Stimulated activated memory B cell treated with anti-CD40 and anti-IgM and Interleukin-4, amounts not matched to agents 10 μg/mL and 1 μg/mL and 100 μg/mL, for 72 hours (primary cell): ENCODE results near the gene ANTXRL.
"Not testable (repeated sequence)": the region's sequence is repeated elsewhere in the genome, so short reads cannot be mapped to it uniquely, and the experiment has no call there.

Experiments used
- ATAC-seq: fragments of 150-1000 bp; cut with Tn5 transposase; 2 replicates; pipeline ENCODE4 v1.10.0; 2021
- H3K27ac Mint-ChIP-seq: one replicate; pipeline ENCODE4 v1.8.0; 2022; ENCODE audit warnings: mild to moderate bottlenecking, mixed read lengths
- H3K27me3 Mint-ChIP-seq: one replicate; pipeline ENCODE4 v1.8.0; 2022; ENCODE audit warnings: mixed read lengths
- H3K36me3 Mint-ChIP-seq: one replicate; pipeline ENCODE4 v1.8.0; 2022; ENCODE audit warnings: mixed read lengths
- H3K4me1 Mint-ChIP-seq: one replicate; pipeline ENCODE4 v1.8.0; 2022; ENCODE audit warnings: mixed read lengths
- H3K4me3 Mint-ChIP-seq: one replicate; pipeline ENCODE4 v1.8.0; 2022; ENCODE audit warnings: mild to moderate bottlenecking, moderate library complexity, mixed read lengths
- H3K9me3 Mint-ChIP-seq: one replicate; pipeline ENCODE4 v1.8.0; 2022; ENCODE audit warnings: mixed read lengths

Gene ANTXRL

GRCh38 chr10:46367209-46367608, 80.4 kb downstream of the ANTXRL start:
- not testable (repeated sequence) for H3K36me3 Mint-ChIP-seq, ATAC-seq, H3K27ac Mint-ChIP-seq, H3K4me3 Mint-ChIP-seq, H3K27me3 Mint-ChIP-seq, H3K9me3 Mint-ChIP-seq, H3K4me1 Mint-ChIP-seq

DNA sequence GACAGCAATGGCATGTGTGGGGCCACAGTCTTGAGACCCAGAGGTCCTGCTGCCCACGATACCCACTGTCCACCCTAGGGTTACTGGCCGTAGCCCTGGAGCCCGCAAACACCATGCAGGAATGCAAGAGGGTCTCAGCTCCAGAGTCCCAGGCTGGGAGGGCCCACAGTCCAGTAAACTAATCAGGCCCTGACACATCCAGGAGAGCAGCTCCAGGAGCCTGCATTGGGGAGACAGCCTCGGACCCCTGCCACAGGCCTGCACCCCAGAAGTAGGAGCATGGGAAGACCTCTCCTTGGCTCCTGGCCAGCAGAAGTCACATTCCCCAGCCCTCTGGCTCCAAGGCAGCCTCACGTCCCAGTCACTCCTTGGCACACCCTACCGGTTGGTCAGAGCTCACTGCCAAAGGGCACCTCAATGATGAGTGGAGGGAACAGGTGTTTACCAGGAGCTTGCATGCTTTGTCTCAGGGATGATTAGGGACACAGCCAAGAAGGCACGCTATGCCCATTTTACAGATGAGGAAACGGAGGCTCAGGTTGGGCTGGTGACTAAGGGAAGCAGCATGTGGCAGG, 81.0 kb downstream of the ANTXRL start:
- not testable (repeated sequence) for H3K27ac Mint-ChIP-seq, ATAC-seq, H3K4me1 Mint-ChIP-seq, H3K4me3 Mint-ChIP-seq, H3K9me3 Mint-ChIP-seq, H3K36me3 Mint-ChIP-seq, H3K27me3 Mint-ChIP-seq

DNA sequence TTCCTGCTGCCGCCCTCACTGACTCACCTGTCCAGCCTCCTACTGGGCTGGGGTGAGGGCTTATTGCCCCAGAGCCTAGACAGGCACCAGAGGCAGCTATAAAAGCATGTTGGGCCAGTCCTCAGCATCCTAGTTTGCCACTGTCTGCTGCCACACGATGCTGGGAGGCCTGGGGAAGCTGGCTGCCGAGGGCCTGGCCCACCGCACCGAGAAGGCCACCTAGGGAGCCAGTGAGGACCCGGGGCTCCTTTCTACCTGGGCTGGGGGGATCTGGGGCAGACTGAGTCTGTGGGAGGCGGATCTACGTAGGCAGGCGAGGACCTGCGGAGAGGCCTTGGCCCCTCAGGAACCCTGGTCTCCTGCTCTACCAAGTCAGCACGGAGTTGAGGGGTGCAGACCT, 82.2 kb downstream of the ANTXRL start:
- not testable (repeated sequence) for H3K4me3 Mint-ChIP-seq, H3K4me1 Mint-ChIP-seq, H3K36me3 Mint-ChIP-seq, H3K27me3 Mint-ChIP-seq, H3K27ac Mint-ChIP-seq, H3K9me3 Mint-ChIP-seq, ATAC-seq

DNA sequence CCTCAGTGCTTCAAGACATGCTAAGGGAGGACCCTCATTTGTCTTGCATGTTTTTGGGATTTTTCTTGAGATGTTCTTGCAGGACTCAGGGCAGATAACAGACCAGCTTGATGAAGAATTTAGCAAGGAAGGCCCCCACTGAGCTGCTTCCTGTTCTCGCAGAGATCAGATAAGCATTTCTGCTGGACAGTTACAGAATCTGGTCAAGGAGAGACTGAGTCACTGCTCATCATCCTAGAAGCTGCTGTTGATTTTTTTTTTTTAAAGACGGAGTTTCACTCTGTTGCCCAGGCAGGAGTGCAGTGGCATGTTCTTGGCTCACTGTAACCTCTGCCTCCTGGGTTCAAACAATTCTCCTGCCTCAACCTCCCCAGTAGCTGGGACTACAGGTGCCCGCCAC, 87.6 kb downstream of the ANTXRL start:
- not testable (repeated sequence) for H3K27ac Mint-ChIP-seq, ATAC-seq, H3K4me1 Mint-ChIP-seq, H3K27me3 Mint-ChIP-seq, H3K4me3 Mint-ChIP-seq, H3K9me3 Mint-ChIP-seq, H3K36me3 Mint-ChIP-seq

GRCh38 chr10:46375406-46375805, 88.6 kb downstream of the ANTXRL start, which contains the start of gene ANXA8L1:
ANXA8L1 (plus strand) TSS chr10:46375776; CDS start chr10:46375852, 76 bp downstream.
- not testable (repeated sequence) for H3K9me3 Mint-ChIP-seq, H3K27ac Mint-ChIP-seq, H3K4me1 Mint-ChIP-seq, ATAC-seq, H3K27me3 Mint-ChIP-seq, H3K4me3 Mint-ChIP-seq, H3K36me3 Mint-ChIP-seq

DNA sequence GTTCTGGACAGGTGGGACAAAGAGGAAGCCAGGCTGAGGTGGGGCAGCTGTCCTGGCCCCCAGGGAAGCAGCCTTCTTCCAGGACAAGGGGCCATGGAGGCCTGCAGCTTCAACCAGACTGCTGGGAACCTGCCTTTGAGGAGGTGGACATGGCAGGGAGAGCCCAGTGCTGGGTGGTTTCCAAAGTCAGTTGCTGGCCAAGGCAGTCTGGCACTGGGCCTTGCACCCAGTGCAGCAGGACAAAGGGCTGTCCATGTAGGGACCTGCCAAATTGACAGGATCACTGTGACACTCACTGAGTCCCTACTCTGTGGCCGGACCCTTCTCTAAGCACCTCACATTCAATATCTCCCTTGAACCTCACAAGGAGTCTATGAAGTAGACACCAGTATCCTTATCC, 90.2 kb downstream of the ANTXRL start:
- H3K27me3 Mint-ChIP-seq, H3K4me3 Mint-ChIP-seq, H3K4me1 Mint-ChIP-seq, ATAC-seq, H3K36me3 Mint-ChIP-seq, H3K27ac Mint-ChIP-seq, H3K9me3 Mint-ChIP-seq: not testable (repeated sequence)

DNA sequence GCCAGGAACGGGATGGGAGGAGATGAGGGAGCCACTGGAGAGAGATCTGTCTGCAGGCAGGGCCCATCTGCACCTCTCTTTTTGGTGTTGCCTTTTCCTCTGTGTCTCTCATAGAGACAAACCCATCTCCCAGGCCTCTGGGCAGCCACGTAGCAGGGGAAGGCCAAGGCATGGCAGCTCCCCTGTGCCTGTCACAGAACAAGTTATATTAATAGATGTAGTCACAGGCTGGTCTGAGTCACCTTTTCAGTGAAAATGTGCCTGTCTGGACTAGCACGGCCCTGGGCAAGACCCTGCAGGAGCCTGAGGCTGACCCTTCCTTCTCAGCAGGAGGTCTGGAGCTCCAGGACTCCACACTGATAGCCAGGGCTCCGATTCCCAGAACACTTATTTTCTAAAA, 90.9 kb downstream of the ANTXRL start:
- not testable (repeated sequence) for H3K4me1 Mint-ChIP-seq, ATAC-seq, H3K4me3 Mint-ChIP-seq, H3K36me3 Mint-ChIP-seq, H3K27me3 Mint-ChIP-seq, H3K9me3 Mint-ChIP-seq, H3K27ac Mint-ChIP-seq

GRCh38 chr10:46378108-46378507, 91.3 kb downstream of the ANTXRL start:
- H3K27ac Mint-ChIP-seq, H3K27me3 Mint-ChIP-seq, H3K36me3 Mint-ChIP-seq, H3K9me3 Mint-ChIP-seq, H3K4me3 Mint-ChIP-seq, H3K4me1 Mint-ChIP-seq, ATAC-seq: not testable (repeated sequence)

GRCh38 chr10:46379233-46379848, 92.5 kb downstream of the ANTXRL start:
- not testable (repeated sequence) for ATAC-seq, H3K36me3 Mint-ChIP-seq, H3K27ac Mint-ChIP-seq, H3K4me3 Mint-ChIP-seq, H3K9me3 Mint-ChIP-seq, H3K4me1 Mint-ChIP-seq, H3K27me3 Mint-ChIP-seq
